ENCODE results near the gene C22orf39.

Gene C22orf39

DNA sequence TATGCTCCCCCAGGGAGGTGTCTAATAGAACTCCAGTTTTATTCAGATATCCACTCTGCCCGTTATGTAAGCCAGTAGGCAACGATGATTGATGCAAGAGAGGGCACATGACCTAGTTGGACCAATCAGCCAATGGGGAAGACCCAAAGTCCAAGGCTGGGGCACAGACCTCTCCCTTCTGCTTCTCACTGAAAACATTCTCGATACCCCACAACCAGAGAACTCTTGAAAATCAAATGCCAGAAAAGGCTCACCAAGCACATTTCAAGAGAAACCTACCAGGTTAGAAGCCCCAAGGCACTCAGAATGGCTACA, 23.4 kb downstream of the C22orf39 start:
- no peak for DNase-seq

DNA sequence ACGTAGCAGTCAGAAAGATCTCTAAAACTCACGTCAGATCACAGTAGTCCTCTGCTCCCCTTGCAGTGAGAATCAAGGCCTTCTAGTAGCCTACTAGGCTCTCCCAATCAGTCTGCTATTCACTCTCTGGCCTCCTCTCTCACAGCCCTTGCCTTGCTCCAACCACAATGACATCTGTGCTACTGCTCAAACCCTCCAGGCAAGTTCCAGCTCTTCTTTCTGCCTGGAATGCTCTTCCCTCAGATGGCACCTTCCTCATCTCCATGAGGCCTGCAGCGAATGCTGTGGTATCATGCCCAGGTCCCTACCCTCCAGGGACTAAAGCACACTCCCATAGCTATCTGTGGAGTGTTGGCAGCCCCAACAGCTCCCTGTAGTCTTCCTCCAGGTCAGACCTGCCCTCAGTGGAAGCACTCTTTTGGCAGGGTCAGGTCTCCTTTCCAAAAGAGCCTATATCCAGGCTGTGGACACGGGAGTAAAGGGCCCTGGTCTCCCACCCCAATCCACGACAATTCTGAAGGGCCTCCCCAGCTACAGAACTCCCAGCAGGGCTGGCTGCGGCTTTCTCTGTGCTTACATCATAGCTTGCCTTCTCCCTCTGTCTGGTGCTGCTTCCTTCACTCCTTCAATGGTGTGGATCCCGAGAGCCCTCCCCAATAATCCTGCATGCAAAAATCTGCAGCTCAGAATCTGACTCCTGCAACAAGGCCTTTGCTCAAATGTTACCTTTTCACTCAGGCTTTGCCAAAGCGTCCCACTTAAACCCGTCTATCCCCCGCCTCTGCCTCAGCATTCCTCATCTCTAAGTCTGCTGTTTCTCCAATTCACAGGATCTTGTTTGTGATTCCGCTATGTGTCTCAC, 24.8 kb downstream of the C22orf39 start:
- DNase-seq, result no peak

DNA sequence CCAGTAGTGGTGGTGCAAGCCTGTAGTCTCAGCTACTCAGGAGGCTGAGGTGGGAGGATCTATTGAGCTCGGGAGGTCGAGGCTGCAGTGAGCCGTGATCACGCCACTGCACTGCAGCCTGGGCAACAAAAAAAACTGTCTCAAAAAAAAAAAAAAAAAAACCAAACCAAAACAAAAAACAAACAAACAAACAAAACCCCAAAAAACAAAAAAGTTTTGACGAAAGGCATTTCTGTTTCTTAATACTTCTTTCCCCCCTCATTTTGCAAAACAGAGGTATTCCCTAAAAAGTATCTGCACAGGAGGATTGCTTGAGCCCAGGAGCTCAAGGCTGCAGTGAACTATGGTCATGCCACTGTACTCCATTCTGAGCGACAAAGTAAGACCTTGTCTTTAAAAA, 27.2 kb downstream of the C22orf39 start:
- no peak for DNase-seq

DNA sequence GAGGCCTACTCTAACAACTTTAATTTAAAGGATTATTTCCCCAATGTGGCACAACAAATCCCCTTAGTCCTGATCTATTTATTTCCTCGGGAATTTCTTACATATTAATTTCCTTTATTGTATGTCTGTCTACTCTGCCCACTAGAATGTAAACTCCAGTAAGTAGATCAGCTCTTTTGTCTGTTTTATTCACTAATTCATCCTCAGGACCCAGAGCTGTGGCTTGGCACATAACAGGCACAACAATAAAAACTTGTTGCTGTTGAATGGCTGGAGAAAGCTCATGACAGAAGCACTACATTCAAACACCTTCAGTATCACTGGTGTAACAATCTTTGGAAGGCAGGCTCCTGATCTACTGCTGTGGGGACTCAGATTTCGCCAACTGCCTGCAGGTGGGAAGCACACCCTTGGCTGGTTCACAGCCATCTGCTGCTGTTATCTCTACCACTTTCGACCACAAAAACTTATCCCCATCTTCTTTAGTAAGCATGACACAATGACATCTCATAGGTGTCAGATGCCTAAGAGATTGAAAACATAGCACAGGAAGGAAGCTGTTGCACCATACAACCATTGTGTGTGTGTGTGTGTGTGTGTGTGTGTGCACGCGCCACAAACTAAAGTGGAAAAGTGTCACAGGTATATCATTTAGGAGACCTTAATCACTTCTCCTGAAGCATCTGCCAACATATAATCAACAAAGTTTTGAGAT, 27.9 kb downstream of the C22orf39 start:
- peak; percentile 45 for DNase-seq

DNA sequence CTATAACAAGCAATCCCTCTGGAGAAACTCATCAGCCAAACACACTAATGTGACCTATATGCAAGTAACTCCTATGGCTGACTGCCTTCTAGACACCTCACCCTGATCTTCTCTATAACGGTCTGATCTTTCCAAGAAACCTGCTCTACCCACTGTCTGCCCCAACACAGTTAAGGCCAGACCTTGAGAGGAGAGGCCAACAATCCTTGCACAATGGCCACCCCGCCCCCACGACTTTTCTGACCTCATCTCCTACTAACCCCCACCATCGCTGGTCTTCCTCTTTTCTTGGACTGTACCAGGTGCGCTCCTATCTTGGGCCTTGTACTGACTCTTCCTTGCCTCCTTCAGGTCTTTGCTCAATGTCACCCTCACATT, 28.4 kb downstream of the C22orf39 start:
- peak; percentile 57 for DNase-seq

DNA sequence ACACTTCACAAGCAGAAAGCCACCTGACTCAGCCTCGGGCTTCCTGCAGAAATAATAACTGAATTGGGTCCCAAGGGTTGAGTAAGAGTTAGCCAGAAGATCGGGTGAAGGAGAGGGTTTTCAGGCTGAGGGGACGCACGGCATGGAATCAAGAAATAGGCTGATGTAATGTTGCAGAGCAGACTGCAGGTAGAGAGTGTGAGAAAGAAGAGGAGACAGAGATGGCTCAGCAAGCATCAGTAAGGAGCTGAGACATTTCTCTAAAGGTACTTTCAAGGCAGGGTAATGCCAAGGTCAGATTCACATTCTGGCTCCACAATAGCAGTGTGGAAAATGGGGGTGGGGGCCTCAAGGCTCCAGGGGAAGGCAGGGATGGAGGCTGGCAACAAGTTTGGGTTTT, 34.6 kb downstream of the C22orf39 start:
- no peak for DNase-seq

DNA sequence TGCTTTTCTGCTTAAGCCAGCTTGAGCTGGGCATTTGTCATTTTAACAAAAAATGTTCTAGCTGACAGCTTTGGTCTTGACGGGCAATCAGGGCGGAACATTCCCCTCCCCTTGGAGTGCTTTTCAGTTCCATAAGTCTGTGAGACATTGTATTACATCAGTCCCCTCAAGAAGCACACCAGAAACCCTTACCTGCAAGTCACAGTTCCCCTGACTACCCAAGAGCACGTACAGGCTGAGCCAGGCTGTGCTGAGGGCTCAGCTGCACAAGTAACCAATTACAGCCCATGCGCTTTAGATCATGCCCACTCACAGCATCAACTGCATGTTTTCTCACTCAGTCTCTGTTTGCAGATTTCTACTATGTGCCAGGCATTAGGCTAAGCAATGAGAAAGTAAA, 35.0 kb downstream of the C22orf39 start:
- no peak for DNase-seq

DNA sequence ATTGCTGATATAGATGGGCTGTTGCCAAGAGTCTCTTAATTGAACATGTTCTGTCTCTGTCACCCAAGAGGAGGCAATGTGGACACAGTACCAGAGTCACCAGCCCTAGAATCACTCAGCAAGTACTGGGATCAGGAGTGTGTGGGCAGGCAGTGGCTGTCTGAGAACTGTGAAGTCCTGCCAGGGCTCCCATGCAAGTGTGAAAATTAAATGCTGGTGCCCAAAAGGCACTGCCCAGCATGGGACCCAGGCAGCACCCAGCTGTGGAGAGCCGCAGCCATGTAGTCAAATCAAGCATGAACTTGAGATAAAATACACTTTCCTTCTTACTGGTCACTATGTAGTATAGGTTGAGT, 35.8 kb downstream of the C22orf39 start:
- no peak for DNase-seq

DNA sequence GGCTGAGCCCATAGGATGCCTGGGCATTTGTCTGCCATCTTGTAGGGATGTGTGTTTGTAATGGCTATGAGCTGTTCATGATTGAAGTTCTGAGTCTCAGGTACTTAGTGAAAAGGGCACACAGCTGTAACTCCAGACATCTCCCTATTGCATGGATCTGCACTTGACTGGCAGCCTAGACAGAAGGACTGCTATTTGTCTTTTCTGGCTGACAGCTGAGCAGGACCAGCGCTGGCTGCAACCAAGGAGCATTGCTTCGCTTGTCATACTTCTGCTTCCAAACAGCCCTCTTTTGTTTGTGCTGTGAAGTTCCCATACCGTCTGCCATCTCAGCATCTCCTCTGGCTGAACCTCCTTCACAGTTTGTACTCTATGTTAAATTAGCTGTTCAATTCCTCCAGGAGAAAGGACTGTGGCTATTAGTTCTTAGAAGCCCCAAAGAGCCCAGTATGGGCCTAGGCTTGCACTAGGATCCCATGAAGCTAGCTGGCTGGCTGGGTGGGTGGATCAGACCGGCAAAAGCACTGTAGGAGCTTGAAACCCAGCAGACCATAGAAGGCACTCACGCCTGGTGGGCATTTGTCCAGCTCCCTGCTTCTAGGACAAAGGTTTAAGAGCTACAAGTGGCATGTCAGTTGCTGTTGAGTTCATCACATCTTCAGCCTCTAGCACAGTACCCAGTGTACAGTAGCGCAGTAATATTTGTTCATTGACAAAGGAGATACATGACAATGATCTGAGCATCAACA, 36.4 kb downstream of the C22orf39 start:
- no peak for DNase-seq

DNA sequence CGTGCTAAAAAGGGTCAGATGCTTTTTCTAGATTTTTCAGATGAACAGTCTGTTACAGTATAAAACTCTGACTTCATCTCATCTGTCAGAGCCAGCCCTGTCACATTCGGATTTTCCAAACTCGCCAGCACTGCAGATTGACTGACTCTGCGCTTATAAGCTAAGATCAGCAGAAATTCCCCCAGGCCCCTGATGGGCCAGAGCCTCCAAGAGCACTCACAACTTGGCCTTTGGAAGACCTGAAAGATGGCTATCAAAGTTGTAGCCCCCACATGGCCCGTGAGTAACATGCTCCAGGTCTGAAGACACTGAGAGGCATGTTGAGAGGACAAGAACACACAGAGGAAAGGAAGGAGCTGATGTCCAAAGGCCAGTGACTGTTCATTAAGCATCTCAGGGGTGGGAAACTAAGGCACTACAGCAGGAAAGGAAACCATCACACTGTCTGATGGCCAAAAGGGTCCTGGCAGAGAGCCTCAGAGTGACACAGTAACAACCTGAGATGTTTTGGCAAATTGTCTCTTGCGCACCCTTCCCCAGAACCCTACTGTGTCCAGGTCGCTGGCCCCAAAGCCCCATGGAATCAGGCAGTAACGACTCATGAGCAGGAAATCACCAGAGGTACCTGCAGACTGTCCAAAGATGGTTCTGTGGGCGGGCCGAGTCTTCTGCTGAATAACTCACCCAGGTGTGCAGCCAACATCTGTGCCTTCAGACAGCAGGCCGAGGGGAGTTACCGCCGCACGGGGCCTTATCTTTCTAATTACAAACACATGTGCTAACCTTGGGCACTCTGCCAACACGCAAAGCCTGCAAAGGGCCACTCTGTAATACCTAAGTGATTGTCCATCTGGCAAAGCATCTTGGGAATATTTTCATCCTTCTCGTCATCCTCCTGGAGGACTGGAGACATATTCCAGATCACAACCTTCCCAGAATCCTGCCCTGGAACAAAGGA, 39.6 kb downstream of the C22orf39 start:
- DNase-seq, result no peak

DNA sequence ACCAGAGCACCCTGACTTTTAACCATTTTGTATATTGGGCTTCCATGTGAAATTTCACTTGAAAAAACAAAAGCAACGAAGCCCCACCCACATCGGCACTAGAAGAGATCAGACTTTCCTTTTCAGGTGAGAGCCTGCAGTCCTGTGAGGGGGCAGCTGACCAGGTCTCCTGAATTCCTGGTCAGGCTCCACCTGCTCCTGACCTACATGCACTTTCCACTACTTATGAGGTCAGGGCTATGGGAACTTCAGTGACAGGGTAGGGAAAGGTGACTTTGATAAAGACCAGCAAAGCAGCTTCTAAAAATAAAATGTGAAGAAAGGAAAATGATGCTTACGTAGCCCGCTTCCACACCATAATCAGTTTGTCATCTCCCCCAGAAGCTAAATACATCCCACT, 40.7 kb downstream of the C22orf39 start:
- DNase-seq, result no peak

DNA sequence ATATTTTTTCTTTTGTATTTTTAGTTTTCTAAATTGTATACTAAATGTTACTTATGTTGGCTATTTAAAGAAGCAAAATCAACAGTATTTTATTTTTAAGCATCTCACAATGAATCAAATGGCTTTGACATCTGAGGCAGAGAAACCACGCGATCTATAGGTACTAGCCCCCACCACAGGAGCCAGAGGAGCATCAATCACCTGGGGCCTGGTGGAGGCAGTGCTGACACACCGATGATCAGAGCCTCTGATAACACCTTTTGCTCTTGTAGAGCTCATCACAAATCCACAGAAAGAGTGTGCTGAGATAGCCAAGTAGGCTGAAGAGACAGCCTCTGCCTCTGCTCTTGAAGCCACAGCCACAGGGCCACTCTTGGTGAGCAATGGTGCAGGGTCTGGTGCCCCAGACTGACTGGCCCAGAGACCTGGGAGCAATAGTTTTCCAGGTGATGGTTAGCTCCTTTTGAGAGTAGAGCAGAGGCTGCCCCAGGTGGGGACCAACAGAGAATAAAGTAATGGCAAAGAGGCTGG, 41.2 kb downstream of the C22orf39 start:
- DNase-seq, result no peak

DNA sequence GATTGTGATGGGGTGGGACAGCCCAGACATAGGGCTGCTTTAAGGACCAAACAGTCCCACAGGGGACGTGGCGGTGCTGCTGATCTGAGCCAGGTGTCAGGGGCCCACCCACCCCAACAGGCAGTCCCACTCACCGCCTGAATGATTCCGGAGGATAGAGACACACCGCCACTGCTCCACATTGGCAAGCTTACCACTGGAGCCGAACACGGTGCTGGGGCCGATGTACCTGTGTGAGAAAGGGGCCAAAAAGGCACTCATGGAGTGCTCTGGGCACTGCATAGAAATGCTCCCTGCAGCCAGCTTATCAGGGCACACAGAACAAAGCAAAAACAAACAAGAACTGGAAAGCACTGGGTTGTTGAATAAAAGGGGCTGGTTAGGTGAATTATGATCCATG, 41.9 kb downstream of the C22orf39 start:
- DNase-seq, result no peak

DNA sequence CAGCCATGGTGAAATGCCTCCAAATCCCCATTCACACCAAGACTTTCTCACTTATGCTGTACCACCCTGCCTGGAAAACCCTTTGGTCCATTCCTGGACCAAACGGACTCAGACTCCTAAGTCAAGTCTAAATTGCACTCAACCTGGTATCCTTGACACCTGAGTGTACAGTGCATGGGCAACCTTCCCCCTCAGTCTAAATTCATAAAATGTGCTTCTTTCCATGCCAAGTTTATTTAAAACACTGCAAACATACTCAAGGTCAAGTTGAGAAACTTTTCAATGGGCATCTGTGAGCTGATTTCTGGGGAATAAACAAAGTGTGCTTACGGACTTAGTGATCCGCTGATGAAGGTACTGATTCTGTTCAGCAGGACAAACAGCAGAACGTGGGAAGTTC, 42.4 kb downstream of the C22orf39 start:
- no peak for DNase-seq

DNA sequence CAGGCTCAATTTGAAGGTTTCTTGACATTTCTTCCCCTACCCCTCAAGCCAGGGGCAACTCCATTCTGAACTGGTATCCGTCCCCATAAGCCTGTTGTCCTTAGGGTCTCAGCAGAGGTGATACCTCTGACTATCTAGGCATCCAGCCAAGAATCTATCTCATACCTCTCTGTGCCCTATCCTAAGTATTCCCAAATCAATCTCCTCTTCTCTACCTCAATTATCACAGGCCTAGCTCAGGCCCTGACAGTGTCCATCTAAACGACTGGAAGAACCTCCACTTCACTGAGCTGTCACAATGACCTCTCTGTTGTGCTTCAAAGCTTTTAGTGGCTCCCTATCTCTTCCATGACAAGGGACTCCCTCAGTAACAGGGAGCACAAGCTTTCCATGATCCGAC, 42.8 kb downstream of the C22orf39 start:
- no peak for DNase-seq

DNA sequence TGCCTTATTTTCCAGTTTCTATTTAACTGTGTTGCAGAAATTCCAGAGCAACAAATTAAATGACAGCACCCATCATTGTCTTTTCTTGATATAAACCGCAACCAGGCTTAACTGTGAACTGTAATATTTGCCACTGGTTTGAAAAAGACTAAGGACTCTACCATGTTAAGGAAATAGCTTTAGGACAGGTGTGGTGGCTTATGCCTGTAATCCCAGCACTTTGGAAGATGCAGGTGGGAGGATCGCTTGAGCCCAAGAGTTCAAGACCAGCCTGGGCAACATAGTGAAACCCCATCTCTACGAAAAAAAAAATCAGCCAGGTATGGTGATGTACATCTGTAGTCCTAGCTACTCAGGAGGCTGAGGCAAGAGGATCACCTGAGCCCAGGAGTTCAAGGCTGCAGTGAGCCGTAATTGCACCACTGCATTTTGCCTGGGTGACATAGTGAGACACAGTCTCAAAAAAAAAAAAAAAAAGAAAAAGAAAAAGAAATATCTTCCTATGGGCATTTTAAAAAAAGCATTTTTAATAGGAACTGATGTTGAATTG, 44.8 kb downstream of the C22orf39 start:
- no peak for DNase-seq

DNA sequence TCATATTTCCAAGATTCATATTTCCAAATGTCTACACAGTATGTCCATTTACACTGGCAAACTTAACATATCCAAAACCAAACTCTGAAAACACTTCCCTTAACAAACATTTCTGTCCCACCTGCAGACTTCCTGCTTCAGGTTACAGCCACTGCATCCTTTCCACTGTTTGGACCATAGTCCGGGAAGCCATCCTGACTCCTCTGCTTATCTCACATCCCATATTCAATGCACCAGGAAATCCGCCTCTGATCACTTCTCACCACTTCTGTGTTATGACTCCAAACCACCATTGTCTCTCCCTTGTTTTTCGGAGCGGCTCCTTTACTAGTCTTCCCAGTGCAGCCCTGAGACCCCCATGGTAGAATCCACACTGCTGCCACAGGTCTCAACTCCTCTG, 46.0 kb downstream of the C22orf39 start:
- DNase-seq, result no peak

DNA sequence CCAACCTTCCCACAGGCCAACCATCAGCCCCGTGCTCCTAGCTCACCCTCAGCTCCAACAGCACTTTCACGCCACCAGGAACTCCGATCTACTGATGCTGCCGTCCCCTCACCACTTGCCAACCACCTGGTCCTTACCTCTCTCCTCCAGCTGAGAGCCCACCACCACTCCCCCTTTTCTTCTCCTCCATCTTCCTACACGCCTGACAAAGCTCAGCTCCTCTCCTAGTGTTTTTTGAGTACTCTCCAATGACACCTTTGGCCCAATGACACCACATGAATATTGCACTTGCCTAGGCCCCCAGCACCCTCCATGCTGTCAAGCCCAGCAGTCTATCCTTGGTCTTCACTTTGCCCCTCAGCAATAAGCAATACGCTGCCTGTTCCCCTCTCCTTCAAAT, 46.6 kb downstream of the C22orf39 start:
- DNase-seq, result no peak

DNA sequence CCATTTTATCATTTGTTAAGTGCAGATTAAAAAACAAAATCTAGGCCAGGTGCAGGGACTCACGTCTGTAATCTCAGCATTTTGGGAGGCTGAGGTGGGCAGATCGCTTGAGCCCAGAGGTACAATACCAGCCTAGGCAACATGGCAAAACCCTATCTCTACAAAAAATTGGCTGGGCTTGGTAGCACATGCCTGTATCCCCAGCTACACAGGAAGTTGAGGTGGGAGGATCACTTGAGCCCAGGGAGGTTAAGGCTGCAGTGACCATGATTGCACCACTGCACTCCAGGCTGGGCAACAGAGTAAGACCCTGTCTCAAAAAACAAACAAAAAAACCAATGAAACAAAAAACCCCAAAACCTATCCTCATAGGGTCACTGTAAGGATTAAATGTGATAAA, 48.9 kb downstream of the C22orf39 start:
- DNase-seq, result no peak

DNA sequence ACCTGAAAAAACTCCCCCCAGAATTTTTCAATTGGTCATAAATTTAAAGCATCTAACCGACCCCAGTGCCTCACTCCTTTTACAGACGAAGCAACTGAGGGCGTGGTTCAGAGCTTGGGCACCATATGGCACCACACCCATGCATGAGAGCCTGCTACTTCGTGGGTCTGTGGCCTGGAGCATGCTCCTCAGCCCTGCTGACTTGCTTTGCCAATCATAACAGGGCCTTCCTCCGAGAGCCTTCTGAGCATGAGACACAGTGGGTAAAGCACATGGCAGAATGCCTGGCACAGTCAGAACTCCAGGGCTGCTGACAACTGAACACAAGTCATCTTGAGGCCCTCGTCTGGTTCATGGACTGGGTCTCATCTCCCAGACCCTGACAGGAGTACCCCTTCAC, 49.3 kb downstream of the C22orf39 start:
- no peak for DNase-seq

DNA sequence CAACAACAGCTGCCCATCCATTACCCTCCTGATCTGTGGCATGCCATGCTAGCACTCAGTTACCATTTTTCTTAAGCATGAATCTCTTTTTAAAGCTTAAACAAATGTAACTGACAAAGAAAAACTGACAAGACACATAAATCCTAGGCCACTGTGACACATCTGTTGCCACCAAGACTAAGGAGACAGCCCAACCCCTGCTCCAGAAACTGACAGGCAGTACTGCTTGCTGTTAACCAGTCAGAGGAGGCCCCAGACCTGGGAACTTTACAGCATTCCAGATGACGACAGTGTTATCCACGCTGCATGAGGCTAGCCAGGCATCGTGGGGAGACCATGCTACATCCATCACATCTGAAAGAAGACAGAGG, 49.8 kb downstream of the C22orf39 start:
- no peak for DNase-seq
